KMS-11 (cell line): ENCODE measurements around the gene TMPRSS11B.

Experiments used
- H2AFZ ChIP-seq: fragments of 200-600 bp; sonication (generic); 2 replicates; pipeline ENCODE4 v1.6.1; 2016; ENCODE audit warnings: antibody characterized with exemption, mixed run types, low read depth
- H3K27ac ChIP-seq: fragments of 200-600 bp; sonication (generic); 2 replicates; pipeline ENCODE4 v1.6.1; 2016; ENCODE audit warnings: mild to moderate bottlenecking, mixed run types
- H3K27me3 ChIP-seq: fragments of 200-600 bp; sonication (generic); 2 replicates; pipeline ENCODE4 v1.6.1; 2017; ENCODE audit warnings: mild to moderate bottlenecking, low read depth, mixed run types, moderate library complexity; ENCODE audit not compliant: insufficient read depth
- H3K36me3 ChIP-seq: fragments of 200-600 bp; sonication (generic); 2 replicates; pipeline ENCODE4 v1.6.1; 2017; ENCODE audit warnings: mild to moderate bottlenecking, mixed run types; ENCODE audit not compliant: insufficient read depth
- H3K4me1 ChIP-seq: fragments of 200-600 bp; sonication (generic); 2 replicates; pipeline ENCODE4 v1.6.1; 2016; ENCODE audit warnings: mild to moderate bottlenecking, low read depth, mixed run types; ENCODE audit not compliant: poor library complexity, severe bottlenecking
- H3K4me2 ChIP-seq: fragments of 200-600 bp; sonication (generic); 2 replicates; pipeline ENCODE4 v1.7.0; 2016; ENCODE audit warnings: mild to moderate bottlenecking, mixed run types
- H3K4me3 ChIP-seq: fragments of 200-600 bp; sonication (generic); IDR thresholded peaks from 2 replicates; pipeline ENCODE4 v1.6.1; 2017; ENCODE audit warnings: low read depth, low read length, mixed read lengths; ENCODE audit not compliant: insufficient read depth
- H3K79me2 ChIP-seq: fragments of 200-600 bp; sonication (generic); 2 replicates; pipeline ENCODE4 v1.6.1; 2016; ENCODE audit warnings: low read depth, mixed run types; ENCODE audit not compliant: insufficient read depth
- H3K9ac ChIP-seq: fragments of 200-600 bp; sonication (generic); 2 replicates; pipeline ENCODE4 v1.6.1; 2016; ENCODE audit warnings: mild to moderate bottlenecking, mixed run types
- H4K20me1 ChIP-seq: fragments of 200-600 bp; sonication (generic); 2 replicates; pipeline ENCODE4 v1.6.1; 2016; ENCODE audit warnings: mild to moderate bottlenecking, mixed run types; ENCODE audit not compliant: insufficient read depth
- TF ChIP-seq, protein P1 (sequence below): fragments of 200-600 bp; sonication (generic); conservative IDR thresholded peaks from 2 replicates; pipeline ENCODE4 v1.6.1; 2017; ENCODE audit warnings: low read depth, mild to moderate bottlenecking, antibody characterized with exemption, low read length, moderate library complexity, mixed read lengths

Gene TMPRSS11B

DNA sequence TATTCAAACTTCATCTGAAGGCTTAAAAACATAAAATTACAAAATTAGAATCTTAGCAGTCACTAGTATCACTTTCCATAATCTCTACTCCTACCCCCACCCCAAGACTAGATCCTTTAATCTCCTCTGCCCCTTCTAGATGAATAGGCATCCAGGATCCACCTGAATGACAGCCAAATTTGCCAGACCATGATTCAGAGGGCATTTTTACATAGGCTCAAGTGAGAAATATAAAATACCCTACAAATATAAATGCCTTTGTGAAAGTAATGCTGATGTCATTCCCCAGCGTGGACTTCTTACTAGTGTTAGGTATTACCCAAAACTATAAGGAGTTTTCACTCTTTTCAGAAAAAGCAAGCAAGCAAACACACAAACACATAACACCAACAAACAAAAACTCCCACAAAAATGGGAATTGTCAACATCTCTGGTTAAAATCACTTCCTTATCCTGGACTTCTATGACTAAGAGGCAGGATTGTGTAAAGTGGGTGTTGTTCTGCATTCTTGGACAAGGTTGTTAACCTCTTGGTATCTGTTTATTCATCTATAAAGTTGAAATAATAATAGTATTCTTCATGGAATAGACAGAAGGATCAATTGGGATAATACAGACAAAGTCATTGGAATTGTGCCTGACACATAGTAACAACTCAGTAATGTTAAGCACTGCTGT, 64.5 kb downstream of the TMPRSS11B start:
- H3K36me3 ChIP-seq = no peaks in the 10 kb centered on the region
- H3K9ac ChIP-seq = no peak overlapping the region
- no peak overlapping the region for H3K4me3 ChIP-seq
- H3K79me2 ChIP-seq = no peaks in the 10 kb centered on the region
- H2AFZ ChIP-seq = no peak overlapping the region
- no peaks in the 10 kb centered on the region for H3K4me1 ChIP-seq
- no peak overlapping the region for H3K27ac ChIP-seq
- TF ChIP-seq, protein P1, sequence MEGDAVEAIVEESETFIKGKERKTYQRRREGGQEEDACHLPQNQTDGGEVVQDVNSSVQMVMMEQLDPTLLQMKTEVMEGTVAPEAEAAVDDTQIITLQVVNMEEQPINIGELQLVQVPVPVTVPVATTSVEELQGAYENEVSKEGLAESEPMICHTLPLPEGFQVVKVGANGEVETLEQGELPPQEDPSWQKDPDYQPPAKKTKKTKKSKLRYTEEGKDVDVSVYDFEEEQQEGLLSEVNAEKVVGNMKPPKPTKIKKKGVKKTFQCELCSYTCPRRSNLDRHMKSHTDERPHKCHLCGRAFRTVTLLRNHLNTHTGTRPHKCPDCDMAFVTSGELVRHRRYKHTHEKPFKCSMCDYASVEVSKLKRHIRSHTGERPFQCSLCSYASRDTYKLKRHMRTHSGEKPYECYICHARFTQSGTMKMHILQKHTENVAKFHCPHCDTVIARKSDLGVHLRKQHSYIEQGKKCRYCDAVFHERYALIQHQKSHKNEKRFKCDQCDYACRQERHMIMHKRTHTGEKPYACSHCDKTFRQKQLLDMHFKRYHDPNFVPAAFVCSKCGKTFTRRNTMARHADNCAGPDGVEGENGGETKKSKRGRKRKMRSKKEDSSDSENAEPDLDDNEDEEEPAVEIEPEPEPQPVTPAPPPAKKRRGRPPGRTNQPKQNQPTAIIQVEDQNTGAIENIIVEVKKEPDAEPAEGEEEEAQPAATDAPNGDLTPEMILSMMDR = no peak
- H4K20me1 ChIP-seq = no peaks in the 10 kb centered on the region
- H3K27me3 ChIP-seq = no peaks in the 10 kb centered on the region
- no peak overlapping the region for H3K4me2 ChIP-seq

DNA sequence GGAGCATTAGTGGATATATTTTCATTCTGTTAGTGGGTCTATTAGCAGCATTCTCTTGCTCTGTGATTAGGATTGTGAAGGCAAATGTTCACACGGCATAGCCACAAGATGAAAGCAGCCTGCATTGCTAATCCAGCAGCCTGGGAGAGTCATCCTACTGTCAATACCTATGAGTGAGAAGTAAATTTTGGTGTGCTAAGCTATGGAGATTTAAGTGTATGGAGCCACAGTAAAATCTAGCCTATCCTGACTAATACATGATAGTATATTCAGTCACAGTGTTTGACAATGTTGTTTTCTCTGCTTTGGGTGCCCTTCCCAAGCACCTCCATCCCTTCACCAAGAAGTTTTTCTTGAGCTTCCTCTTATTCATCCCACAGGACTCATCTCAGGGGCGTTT, 68.6 kb downstream of the TMPRSS11B start:
- Histone ChIP-seq H3K9ac (no peak overlapping the region), H2AFZ (peak overlapping the region; percentile 3; the same call in 1 of the 2 replicates), H3K79me2 (no peaks in the 10 kb centered on the region), H3K36me3 (no peaks in the 10 kb centered on the region), H3K27me3 (no peaks in the 10 kb centered on the region), H3K4me3 (no peak overlapping the region), H4K20me1 (no peaks in the 10 kb centered on the region), H3K4me1 (no peaks in the 10 kb centered on the region), H3K4me2 (no peak overlapping the region), H3K27ac (no peak overlapping the region)
- TF ChIP-seq, protein P1 = no peak
